ENCODE results near the gene UBAP2. TPM values are rescaled to one million over a fixed set of nuclear protein-coding genes. Genes with fewer than 3 reads are reported as not detected.
"Not testable (repeated sequence)": the region's sequence is repeated elsewhere in the genome, so short reads cannot be mapped to it uniquely, and the experiment has no call there.

UBAP2 gene
- total RNA-seq, 1 experiment from 2014 or later, result 7.1 TPM

DNA sequence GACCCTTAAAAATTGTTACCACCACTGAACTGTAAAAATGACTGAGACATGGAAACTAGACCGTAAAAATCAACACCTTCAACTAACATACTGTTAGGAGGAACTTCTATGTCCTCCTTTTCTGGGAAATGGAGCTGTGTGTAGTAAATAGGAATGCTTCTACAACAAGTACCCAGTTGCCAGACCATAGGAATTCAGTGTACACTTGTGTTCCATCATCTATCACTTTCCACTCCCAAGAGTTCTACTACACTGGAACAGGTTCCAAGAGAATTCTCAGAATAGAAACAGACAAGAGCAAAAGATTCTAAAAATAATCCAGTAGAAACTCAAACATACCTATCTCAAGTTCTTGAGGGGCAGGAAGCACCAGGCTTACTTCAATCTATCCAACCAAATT is 23.6 kb downstream of the UBAP2 start:
- Histone ChIP-seq H3K9me3 (no peaks in the 10 kb centered on the region), H3K36me3 (no peaks in the 10 kb centered on the region), H3K27me3 (no peaks in the 10 kb centered on the region), H3K4me3 (no peak overlapping the region)
- no peak for DNase-seq

DNA sequence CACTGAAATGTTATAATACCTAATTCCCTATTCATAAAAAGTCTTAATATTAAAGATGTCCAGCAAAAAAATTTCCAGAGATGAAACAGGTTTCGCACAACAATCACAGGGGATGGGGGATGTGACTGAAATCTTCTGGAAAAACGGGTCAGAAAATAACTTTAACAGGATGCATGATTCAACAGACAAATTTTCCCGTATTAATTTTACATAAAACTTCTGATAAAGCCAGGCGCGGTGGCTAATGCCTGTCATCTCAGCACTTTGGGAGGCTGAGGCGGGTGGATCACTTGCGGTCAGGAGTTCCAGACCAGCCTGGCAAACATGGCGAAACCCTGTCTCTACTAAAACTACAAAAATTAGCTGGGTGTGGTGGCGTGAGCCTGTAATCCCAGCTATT is 24.2 kb downstream of the UBAP2 start:
- not testable (repeated sequence) for H3K27me3 ChIP-seq, DNase-seq, H3K36me3 ChIP-seq, H3K4me3 ChIP-seq, H3K9me3 ChIP-seq

DNA sequence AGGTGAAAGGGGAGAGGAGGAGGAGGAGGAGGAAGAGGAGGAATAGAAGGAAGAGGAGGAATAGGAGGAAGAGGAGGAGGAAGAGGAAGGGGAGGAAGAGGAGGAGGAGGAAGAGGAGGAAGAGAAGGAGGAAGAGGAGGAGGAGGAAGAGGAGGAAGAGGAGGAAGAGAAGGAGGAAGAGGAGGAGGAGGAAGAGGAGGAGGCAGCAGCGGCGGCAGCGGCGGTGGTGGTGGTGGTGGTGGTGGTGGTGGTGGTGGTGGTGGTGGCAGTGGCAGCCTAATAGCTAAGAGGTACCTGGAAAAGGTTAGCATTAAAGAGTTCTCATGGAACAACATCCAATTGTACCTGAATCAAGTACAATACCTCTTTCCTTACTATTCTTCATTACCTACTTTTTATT is 32.5 kb downstream of the UBAP2 start:
- Histone ChIP-seq H3K4me3 (no peak overlapping the region), H3K36me3 (peaks cover 2% of the 10 kb centered on the region; the same call in 1 of the 2 replicates), H3K9me3 (no peaks in the 10 kb centered on the region), H3K27me3 (no peaks in the 10 kb centered on the region)
- no peak for DNase-seq

DNA sequence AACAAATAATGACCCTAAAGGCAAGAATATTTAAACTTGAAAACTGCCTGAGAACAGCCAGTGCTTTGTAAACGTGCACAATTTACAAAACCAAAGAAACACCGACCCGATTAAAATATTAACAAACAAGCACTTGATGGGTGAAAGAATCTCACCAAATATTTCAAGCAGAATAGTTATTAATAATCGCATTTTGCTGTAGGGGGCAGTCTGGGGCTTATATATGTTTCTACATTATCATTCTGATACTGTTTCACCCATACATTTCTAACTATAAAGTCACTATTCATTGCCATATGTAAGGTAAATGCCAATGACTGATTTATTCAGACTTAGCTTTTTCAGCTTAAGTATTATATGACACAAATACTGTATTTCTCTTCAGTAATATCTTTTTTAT is 37.7 kb downstream of the UBAP2 start:
- DNase-seq, result no peak
- Histone ChIP-seq H3K36me3 (peaks cover 2% of the 10 kb centered on the region; the same call in 1 of the 2 replicates), H3K9me3 (no peaks in the 10 kb centered on the region), H3K4me3 (no peak overlapping the region), H3K27me3 (no peaks in the 10 kb centered on the region)

DNA sequence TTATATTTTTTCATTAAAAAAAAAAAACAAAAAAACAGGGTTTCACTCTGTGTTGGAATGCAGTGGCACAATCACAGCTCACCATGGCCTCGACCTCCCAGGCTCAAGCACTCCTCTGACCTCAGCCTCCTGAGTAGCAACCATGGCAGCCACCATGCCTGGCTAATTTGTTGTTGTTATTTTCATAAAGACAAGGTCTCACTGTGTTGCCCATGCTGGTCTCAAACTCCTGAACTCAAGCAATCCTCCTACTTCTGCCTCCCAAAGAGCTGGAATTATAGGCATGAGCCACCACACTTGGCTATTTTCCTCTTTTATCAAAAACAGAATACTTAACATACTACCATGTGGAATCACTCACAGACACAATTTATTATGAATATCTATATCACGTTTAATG is 46.7 kb downstream of the UBAP2 start:
- Histone ChIP-seq H3K9me3 (no peaks in the 10 kb centered on the region), H3K4me3 (no peak overlapping the region), H3K27me3 (no peaks in the 10 kb centered on the region), H3K36me3 (peaks cover 9% of the 10 kb centered on the region)
- no peak for DNase-seq

DNA sequence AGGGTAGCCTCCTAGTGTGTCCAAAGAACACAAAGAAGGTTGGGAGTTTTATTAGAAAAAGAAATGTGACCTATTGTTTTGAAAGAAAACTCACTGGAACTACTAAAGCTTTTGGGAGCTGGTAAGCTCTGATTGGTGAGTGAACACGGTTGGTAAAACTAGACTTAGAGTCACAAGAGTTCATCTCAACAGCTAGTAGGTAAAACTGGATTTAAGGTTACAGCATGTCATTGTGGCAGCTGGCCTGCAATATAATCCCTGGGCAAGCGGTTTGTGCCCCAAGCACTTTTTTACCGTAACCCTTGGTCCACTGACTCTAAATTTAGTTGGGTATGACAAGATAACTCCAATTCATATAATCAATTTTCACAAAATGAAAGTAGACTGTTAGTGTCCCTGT is 47.4 kb downstream of the UBAP2 start:
- no peak for DNase-seq
- no peaks in the 10 kb centered on the region for H3K9me3 ChIP-seq
- no peaks in the 10 kb centered on the region for H3K27me3 ChIP-seq
- no peak overlapping the region for H3K4me3 ChIP-seq
- peaks cover 9% of the 10 kb centered on the region for H3K36me3 ChIP-seq

DNA sequence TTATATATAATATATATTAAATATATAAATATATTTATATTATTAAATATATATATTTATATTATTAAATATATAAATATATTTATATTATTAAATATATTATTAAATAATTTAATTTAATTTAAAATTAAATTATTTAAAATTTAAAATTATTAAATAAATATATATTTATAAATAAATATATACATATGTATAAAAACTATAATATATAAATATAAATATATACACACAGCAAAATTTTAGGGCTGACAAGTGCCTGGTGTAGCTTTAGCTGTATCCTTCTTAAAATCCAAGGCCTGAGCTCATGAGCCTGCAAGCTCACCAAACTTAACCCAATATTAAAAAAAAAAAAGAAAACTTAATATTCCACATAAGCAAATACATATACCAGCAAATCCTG is 53.2 kb downstream of the UBAP2 start:
- DNase-seq, result no peak
- Histone ChIP-seq H3K4me3 (no peak overlapping the region), H3K9me3 (no peaks in the 10 kb centered on the region), H3K36me3 (peaks cover 20% of the 10 kb centered on the region), H3K27me3 (no peaks in the 10 kb centered on the region)

DNA sequence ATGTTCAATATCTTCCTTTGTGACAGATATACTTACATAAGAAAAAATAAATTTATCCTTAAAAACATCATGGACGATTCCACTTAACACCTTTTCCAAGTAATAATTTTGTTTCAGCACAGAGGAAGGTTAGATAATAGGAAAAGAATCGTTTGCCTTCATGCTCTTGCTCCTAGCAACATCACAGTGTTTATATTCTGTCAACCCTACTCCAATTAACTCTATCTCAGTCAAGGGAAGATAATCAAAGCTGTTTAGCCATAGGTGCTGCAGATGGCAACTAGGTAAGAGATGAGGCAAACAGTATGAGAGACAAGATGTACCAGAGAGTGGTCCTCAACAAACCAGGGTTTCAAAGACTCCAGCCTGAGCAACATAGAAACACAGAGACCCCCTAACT is 55.6 kb downstream of the UBAP2 start:
- Histone ChIP-seq H3K9me3 (no peaks in the 10 kb centered on the region), H3K4me3 (no peak overlapping the region), H3K27me3 (no peaks in the 10 kb centered on the region), H3K36me3 (peaks cover 12% of the 10 kb centered on the region)
- DNase-seq, result no peak

DNA sequence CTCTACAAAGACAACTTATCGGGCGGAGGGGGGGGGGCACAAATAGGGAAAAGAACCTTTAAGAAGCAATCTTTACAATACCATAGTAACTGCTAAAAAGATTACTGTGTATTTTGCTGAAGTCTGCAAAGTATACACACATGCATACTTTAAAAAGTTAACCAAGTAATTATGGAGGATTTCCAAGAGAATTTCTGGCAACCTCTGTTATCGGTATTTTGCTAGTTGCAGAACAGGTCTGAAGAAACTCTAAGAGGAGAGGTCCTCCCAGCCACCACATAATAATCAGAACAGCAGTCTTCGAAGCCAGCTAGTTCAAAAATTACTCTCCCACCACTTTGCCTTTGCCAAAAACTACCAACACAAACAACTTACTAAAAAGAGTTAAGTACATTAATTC is 56.1 kb downstream of the UBAP2 start:
- H3K4me3 ChIP-seq, result no peak overlapping the region
- DNase-seq, result no peak
- no peaks in the 10 kb centered on the region for H3K27me3 ChIP-seq
- peaks cover 10% of the 10 kb centered on the region for H3K36me3 ChIP-seq
- H3K9me3 ChIP-seq, result no peaks in the 10 kb centered on the region

DNA sequence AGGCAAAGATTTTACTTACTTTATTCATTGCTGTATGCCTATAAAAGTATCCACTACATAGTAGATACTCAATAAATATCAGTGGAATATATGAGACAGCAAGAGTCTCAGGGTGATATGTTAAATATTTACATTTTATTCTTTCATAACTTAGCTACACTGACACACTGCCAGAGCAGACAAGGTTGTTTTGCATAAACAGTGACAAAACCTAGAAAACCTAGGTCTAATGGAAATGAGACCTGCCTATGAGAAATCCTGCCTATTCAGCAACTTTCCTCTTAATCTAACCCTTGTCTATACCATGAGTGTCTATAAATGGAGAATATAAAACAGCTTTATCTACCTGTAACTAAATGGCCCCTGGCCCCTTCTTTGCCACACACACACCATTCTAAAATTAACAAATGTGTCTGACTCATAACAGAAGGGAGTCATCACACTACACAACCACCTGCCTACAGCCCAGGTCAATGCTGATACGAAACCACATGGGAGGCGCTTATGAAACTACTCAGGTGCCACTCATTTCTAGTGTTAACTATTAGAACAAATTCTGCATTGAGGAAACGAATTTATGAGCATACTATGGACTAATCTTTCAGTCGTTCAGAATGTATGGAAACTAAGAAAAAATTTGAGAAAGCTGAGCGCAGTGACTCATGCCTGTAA is 60.3 kb downstream of the UBAP2 start:
- Histone ChIP-seq H3K27me3 (no peaks in the 10 kb centered on the region), H3K36me3 (peaks cover 12% of the 10 kb centered on the region), H3K9me3 (no peaks in the 10 kb centered on the region), H3K4me3 (no peak overlapping the region)
- no peak for DNase-seq

DNA sequence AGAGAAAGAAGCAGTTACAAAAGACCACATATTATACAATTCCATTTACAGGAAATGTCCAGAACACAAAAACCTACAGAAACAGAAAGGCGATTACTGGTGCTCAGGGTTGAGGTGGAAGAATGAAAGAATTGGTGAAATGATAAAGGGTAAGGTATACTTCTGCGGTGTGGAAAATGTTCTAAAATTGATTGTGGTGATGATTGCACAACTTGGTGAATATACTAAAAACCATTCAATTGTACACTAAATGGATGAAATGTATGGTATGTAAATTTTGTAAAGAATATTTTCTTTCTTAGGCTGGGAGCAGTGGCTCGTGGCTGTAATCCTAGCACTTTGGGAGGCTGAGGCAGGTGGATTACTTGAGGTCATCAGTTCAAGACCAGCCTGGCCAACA is 72.3 kb downstream of the UBAP2 start:
- no peak for DNase-seq
- H3K4me3 ChIP-seq, result no peak overlapping the region
- H3K27me3 ChIP-seq, result no peaks in the 10 kb centered on the region
- H3K36me3 ChIP-seq, result peaks cover 9% of the 10 kb centered on the region
- H3K9me3 ChIP-seq, result no peaks in the 10 kb centered on the region

DNA sequence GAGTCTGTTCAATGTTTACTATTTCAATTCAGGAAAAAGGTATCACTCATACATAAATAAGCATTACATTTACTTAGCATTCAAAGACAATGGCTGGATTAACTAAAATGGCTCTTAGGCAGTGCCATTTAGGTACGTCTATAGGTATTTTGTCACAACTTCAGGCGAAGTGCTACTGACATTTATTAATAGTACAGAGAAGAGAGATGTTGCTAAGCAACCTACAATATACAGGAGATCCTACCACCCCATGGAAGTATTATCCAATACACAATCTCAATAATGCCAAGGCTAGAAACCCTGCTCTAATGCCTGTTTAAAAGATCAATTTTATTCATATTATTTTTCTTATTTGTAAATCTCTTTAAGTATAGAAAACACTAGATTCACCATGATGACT is 76.0 kb downstream of the UBAP2 start:
- no peak for DNase-seq
- no peak overlapping the region for H3K4me3 ChIP-seq
- H3K9me3 ChIP-seq, result no peaks in the 10 kb centered on the region
- H3K27me3 ChIP-seq, result no peaks in the 10 kb centered on the region
- H3K36me3 ChIP-seq, result peaks cover 16% of the 10 kb centered on the region

DNA sequence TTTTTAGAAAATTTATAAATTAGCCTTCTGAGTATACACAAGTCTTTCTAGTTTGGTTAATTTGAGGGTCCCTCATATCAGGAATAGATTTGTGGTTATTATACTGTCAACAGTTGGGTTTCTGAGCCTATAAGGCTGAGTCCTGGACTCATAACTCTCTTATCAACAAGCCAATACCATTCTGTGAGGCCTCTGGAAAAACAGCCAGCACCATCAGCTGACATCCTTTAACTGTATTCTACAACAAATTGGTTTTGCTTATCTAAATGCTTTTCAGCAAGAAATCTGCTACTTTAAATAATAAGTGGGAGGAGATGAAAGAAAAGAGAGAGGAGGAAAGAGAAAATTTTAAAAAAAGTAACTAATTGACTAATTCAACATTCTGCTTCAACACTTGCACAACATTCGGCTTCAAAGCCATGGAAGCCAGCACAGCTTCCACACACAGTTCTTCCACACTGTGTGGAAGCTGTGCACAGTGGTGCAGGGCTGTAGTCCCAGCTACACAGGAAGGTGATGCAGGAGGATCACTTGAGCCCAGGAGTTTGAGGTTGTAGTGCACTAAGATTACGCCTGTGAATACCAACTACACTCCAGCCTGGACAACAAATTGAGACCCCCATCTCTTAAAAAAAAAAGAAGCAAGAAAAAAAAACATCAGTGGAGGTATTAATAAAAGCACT is 84.5 kb downstream of the UBAP2 start:
- no peaks in the 10 kb centered on the region for H3K27me3 ChIP-seq
- H3K9me3 ChIP-seq, result no peaks in the 10 kb centered on the region
- no peak overlapping the region for H3K4me3 ChIP-seq
- peaks cover 9% of the 10 kb centered on the region for H3K36me3 ChIP-seq
- no peak for DNase-seq

DNA sequence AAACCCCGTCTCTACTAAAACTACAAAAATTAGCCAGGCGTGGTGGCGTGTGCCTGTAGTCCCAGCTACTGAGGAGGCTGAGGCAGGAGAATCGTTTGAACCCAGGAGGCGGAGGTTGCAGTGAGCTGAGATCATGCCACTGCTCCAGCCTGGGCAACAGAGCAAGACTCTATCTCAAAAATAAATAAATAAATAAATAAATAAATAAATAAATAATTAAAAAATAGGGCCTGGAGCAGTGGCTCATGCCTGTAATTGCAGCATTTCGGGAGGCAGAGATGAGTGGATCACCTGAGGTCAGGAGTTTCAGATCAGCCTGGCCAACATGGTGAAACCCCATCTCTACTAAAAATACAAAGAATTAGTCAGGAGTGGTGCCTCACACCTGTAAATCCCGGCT is 86.2 kb downstream of the UBAP2 start:
- H3K36me3 ChIP-seq, H3K9me3 ChIP-seq, DNase-seq, H3K4me3 ChIP-seq, H3K27me3 ChIP-seq: not testable (repeated sequence)

DNA sequence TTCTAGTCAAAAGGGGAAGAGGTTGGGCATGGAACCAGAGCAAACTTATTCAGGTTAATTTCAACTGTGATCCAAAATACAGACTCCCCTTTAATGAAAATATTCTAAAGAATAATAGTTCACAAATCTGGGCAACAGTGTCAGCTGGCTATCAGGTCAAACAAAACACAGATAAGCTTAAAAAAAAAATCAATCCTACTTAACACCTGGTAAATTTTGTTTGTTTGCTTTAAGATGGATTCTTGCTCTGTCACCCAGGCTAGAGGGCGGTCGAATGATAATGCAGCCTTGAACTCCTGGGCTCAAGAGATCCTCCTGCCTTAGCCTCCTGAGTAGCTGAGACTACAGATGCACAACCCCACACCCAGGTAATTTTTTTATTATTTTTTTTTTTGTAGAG is 89.0 kb downstream of the UBAP2 start:
- Histone ChIP-seq H3K9me3 (no peaks in the 10 kb centered on the region), H3K36me3 (peaks cover 4% of the 10 kb centered on the region), H3K4me3 (no peak overlapping the region), H3K27me3 (no peaks in the 10 kb centered on the region)
- DNase-seq, result no peak

DNA sequence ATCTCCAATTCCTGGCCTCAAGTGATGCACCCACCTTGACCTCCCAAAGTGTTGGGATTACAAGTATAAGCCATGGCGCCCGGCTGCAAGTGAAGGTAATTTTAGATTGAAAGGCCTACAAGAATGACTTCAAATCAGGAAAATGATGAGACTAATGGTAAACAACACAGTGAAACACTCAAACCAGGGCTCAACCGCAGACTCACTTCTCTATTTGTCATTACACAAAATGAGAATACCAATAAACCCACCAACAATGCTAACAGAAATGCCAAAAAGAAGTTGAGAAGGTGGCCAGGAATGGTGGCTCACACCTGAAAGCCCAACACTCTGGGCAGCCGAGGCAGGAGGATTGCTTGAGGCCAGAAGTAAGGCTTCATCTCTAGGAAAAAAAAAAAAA is 92.1 kb downstream of the UBAP2 start:
- Histone ChIP-seq H3K36me3 (peaks cover 8% of the 10 kb centered on the region), H3K4me3 (no peak overlapping the region), H3K9me3 (no peaks in the 10 kb centered on the region), H3K27me3 (no peaks in the 10 kb centered on the region)
- no peak for DNase-seq

DNA sequence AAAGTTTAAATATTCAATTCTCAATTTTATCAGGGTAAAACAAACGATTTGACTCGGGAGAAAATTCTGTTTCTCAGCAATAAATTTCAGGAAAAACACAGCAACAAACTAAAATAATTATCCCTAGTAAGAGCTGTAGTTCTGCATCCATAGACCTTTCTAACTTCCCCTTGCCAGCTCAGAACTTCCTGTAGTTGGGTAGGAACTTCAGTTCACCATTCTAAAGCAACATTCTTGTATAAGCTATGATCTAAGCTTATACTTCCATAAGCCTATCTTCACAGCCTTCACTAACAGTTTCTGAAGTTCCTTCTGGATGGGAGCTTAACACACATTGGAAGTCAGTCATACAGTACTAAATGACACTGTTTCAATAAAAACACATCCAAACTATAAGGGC is 96.6 kb downstream of the UBAP2 start:
- H3K27me3 ChIP-seq, result no peaks in the 10 kb centered on the region
- no peak overlapping the region for H3K4me3 ChIP-seq
- no peak for DNase-seq
- no peaks in the 10 kb centered on the region for H3K9me3 ChIP-seq
- H3K36me3 ChIP-seq, result peaks cover 11% of the 10 kb centered on the region

DNA sequence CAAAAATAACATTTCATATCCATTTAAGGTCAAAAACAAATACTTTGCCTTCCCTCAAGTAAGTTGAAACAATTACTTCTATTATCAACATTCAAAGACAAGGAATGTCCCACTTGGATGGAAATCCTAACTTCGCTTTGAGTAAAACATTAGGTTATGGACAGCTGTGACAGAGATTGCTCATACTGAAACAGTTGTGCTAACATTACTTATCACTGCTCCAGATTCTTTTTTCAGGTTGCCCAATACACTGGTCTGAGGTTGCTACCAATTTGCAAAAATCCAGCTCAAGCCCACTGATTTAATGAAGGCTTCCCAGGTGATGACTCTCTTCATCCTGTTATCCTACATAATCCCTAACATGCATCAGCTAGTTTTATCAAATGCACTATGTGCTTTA is 98.3 kb downstream of the UBAP2 start:
- DNase-seq, result no peak
- no peaks in the 10 kb centered on the region for H3K9me3 ChIP-seq

More for the DNA sequence above, 98.3 kb downstream of the UBAP2 start:
- Histone ChIP-seq H3K4me3 (no peak overlapping the region), H3K27me3 (no peaks in the 10 kb centered on the region), H3K36me3 (peaks cover 15% of the 10 kb centered on the region)

Measured in MG63 (cell line).